GM10847 (cell line): ENCODE measurements around the gene MRPS2.

Experiments used
- POLR2A ChIP-seq: IDR thresholded peaks from 2 replicates; pipeline ENCODE4 v1.6.1; 2011; ENCODE audit not compliant: insufficient read length; ENCODE audit errors: extremely low read depth

The MRPS2 gene

DNA sequence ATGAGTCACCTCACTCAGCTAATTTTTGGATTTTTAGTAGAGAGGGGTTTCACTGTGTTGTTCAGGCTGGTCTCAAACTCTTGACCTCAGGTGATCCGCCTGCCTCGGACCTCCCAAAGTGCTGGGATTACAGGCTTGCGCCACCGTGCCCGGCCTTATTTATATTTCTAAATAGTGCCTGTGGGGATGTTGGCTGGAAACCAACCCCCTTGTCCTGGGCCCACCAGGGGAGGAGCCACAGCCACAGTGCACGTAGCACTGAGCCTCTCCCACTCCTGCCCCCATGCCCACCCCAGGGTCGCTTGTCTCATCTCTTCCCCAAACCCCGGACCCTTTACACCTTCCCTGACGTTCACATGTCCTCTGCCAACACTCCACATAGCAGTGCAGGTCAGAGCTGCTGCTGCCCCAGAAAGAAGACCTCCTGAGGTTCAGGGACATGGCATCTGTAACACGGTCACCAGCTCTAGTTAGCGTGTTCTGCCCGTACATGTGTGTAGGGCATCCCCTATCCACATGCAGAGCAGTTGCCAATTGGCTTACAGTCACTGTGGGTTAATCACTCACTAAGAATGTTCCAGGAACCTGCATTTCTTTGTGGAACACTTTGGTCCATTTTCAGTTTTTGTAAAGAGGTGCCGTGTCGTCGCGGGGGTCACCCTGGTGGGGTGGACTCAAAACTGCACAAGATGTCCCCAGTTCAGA, 10.2 kb upstream of the MRPS2 start:
- TF ChIP-seq POLR2A: no peak

DNA sequence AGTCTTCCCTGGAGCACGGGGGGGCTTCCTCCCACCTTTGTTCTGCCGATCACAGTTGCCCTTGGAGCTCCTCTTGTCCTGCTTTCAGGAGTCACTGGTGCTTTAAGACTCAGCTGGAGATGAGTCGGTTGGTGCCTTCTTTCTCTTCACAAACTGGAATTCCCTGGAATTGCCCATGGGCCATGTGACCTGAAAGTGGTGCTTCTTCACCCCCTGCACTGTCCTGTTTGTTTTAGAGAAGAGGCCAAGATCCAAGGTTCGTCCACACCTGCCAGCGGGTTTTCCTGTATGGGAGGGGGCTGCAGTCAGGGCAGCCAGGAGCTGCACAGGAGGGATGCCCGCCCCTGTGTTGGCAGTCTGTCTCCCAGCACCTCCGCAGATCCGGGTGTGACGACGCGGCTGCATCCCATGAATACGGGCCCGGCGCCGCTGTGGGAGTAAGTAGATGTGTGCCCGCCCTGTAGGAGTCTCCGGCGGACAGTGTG, 9.5 kb upstream of the MRPS2 start:
- no peak for TF ChIP-seq POLR2A

DNA sequence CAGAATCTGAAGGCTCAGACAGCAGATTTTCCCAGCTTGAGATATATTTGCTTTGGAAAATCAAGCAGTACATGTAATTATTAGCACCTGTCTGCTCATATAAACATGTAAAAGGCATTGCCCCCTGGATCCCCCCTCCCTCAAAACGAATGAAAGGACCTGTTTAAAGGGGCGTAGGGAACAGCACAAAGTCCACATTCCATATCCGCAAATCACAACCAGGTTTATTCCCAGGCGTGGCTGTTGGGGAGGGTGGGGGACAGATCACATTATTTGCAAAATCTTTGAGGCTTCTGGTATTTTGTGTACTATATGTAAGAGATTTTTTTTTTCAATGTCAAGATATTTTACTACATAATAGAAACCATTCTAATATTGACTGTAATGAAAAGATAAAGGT, 8.7 kb upstream of the MRPS2 start:
- TF ChIP-seq POLR2A: no peak

DNA sequence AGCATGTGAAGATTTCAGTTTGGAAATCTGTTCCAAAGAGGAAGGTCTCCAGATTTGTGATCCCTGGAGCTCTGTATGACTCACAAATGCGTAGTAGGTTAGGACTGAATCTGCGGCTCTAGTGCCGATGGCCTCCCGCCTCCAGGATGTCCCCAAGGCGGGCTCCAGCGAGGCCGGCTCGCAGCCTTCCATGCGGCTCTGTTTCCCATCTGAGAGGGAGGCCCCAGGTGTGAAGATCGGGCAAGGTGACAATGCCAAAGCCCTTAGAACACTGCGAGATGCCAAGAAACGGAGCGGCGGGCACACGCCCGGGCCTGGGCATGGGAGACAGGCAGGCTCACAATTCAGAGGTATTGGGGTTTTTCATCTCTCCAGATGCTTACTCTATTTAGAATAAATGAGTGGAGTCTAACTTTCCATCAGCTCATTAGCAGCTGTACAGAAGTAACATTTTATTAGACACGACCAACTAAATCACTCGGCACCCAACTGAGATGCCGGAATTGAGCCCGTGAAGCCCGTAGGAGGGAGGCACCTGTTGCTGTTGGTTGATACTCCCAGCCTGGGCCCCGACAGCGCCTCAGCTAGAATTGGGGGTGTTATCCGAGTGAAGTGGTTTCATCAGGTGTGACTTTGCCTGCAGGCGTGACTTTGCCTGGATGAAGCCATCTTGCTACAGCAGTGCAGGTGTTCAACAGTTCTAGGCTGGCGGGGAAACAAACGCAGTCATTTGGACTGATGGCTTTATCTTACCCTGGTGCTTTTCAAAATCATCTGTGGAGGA, 7.4 kb upstream of the MRPS2 start:
- TF ChIP-seq POLR2A: no peak

DNA sequence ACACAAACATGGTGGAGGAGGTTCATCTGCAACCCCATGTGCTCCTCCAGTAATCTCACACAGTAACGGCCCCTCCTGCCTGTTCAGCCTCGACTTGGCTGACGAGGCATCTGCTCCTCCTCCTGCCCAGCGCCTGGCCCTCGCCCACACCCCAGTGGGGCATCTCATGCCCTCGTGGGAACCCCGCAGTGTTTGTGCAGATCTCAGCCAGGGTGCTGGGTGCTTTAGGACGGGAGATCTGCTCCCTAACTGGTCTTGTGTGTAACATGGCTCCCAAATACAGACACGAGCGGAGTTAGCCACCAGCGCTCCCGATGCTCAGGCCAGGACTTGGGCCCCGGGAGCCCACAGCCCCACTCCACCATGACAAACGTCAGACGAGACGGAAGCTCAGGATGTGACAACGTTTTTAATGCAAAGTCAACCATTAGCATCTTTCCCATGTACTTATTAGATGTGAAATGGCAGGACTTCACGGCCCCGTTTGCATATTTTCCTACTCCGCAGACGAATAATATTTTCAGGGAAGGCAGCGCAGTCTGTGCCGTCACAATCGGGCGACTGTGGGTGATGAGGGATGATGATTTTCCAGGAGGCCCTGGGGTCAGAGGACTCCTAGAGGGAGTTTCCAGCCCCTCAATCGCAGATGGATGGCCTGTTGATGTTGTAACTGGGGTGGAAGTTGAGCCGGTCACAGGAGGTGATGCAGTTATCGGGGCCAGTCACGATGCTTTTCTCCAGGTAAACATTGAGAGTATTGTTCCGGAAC, 5.5 kb upstream of the MRPS2 start:
- TF ChIP-seq POLR2A: no peak

DNA sequence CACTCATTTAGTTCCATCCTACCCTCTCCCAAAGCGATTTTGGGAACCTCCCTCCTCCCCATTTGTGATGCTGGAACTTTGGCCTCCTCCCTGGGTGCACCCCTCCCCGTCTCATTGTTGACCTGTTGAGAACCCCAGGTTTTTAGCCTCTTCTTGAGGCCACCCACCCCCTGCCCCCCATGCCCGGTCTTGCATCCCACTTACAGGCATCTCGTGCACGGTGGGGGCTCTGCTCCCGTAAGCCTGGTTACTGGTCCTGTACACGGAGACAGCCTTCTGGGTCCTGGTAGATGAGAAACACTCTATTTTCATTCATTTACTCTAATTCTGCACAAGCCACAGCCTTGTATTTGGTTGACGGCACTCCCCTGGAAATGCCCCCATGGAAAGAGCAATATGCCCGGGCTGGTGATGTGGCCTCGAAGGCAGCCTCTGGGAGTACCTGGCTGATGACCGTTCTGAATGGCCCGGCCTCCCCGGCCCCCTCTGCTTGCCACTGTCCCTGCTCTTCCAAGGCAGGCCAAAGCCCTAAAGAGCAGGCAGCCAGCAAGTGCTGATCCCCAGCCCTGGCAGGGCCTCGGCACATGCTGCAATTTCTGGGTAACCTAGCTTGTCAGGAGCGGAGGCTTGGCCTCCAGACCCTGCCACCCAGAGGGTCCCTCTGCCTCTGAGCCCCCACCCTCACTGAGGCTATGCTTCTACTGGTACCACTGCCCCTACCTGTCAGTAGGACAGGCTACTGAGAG, 1.9 kb upstream of the MRPS2 start:
- no peak for TF ChIP-seq POLR2A

DNA sequence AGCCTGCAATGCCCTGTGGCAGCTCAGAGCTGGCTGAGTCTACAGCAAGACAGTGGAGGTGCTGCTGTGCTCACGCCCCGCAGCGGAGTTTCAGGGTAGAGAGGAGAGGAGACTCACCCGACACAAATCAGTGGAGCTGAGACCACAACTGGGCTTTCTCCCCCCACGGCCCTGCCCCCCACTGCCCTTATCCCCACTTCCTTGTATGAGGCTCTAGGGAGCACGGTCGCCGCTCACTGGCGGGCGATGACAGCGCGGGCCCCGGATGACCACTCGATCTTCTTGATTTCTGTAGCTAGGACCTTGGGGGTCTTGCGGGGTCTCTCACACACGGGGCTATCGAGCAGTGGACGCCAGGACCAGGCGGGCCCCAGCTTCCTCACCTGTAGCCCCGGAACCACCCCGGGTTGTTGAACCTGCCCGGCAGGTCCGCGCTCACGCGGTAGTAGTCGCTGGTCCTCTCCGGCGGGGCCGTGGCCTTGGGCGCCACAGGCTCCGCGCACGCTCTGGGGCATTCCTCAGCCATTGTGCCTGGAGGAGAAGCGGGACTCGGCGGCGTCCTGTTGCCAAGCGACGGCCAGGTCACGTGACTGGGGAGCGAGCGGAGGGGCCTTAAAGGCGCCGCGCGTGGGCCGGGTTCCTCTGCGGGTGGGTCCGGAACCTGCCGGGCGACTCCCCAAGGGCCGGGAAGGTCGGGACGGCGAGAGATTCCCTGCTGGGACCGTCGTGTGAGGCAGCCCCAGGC, 984 bp upstream of the MRPS2 start:
- TF ChIP-seq POLR2A: no peak

DNA sequence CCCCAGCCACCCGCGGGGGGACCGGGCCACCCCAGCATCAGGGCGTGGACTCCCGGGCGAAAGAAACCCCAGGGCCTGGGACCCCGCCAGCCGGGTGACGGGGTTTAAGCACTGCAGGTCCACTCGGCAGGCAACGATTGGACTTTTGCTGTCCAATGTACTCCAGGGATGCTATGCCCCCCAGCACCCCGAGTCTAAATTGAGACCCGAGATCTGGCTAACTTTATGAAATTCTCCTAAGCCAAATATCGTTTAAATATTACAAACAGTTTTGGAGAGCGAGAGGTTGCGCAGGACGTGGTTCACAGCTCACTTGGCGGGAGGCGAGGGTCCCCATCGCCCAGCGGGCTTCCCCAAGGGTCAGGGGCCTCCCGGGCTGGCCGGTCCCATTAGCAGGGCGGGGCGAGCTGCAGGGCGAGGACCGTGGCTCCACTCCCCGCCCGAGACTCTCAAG, 384 bp upstream of the MRPS2 start:
- TF ChIP-seq POLR2A: no peak

DNA sequence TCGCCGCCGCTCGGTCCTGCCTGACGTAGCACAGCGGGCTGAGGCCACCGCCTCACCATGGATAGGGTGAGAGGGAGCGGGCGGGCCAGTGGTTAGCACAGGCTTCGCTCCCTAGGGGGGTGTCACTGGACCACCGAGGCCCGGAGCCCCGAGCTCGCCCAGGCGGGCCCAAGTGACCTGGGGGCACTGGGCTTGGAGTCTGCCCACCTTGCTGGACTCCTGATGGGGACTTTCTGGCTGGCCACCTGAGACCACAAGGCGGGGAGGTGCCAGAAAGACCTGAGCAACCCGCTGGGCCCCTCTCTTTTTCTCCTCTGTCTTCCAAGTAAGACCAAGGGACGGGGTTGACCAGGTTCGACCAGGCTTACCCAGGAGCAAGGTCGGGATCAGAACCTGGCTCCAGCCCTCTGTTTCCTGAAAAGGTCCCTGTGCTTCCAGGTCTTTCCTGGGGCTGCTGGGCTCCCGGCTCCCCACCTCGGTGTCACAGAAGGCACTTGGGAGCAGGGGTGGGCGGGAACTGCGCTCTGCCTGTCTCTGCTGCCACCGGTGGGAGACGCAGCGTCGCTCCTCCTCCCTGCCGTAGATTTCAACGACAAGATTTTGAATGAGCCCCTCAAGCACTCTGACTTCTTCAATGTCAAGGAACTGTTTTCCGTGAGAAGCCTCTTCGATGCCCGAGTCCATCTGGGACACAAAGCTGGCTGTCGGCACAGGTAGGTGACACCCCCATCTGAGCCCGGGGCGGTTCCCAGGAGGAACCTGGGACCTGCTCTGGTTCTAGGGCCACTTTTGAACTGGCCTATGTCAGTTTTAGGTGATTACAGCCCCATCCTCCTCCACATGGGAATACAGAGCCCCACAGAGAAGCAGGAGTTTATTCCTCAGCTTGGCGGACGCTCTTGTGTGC, 1.0 kb downstream of the MRPS2 start:
- TF ChIP-seq POLR2A: no peak

DNA sequence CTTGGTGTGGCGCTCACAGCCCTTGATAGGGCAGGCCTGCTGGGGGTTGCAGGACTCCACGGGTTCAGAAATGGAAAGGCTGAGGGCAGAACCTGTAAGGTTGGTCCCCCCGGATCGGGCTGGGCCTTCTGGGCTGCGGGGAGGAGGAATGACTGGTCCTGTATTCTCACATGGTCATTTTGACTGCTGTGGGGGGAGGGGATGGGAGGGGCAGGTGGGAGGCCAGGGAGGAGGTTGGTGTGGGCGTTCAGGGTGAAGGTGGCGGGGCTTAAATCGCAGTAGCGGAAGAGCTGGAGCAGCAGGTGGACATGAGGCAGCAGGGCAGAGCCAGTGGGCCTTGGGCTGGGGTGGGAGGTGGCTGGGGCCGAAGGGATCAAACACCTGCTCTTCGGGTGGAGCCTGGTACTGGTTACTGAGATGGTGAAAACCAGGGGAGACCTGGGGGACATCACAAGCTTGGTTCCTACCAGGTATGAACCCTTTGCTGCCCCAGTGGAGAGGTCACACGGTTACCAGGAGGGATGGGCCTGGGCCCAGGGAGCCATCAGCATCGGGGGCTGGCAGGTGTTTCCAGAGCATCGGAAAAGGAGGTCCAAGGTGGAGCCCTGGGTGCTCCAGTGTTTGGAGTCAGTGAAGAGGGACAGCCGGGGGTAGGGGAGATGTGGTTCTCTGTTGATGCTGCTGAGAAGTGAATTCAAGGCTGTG, 1.8 kb downstream of the MRPS2 start:
- TF ChIP-seq POLR2A: no peak

DNA sequence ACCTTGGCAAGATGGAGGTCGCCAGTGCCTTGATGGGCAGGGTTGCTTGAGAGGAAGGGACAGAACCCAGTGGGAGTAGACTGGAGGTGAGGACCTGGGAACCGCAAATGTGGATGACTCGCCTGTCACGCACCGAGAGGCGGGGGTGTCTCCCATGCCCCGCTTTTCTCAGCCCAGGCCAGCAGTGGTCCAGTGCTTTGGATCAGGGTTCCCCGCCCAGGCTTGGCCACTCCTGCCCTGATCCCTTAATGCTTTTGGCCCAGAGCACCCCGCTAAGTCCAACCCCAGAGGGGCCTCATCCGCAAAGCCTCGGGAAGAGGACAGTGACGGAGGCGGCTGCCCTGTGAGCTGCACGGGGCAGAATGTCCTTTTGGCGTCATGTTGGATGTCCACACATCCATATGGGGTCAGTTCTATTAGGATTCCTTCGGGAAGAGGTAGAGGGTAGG, 2.4 kb downstream of the MRPS2 start:
- no peak for TF ChIP-seq POLR2A

DNA sequence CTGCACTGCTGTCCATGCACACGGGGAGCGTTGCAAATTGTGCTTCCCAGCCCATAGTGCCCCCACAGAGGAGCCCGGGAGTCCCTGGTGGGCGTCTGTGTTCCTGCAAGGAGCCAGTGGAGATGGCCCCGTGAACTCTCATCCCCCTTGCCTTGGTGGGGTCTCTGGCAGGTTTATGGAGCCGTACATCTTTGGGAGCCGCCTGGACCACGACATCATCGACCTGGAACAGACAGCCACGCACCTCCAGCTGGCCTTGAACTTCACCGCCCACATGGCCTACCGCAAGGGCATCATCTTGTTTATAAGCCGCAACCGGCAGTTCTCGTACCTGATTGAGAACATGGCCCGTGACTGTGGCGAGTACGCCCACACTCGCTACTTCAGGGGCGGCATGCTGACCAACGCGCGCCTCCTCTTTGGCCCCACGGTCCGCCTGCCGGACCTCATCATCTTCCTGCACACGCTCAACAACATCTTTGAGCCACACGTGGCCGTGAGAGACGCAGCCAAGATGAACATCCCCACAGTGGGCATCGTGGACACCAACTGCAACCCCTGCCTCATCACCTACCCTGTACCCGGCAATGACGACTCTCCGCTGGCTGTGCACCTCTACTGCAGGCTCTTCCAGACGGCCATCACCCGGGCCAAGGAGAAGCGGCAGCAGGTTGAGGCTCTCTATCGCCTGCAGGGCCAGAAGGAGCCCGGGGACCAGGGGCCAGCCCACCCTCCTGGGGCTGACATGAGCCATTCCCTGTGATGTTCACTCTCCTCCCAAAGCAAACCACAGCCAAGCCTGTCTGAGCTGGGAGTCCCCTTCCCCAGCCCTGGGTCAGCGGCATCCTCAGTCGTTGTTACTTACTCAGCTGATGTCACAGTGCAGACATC, 3.1 kb downstream of the MRPS2 start:
- TF ChIP-seq POLR2A: no peak
